WTC11 (cell line): ENCODE data around the gene SLC8A3. TPM values are rescaled to one million over a fixed set of nuclear protein-coding genes. Genes with fewer than 3 reads are reported as not detected.

Experiments
- ATAC-seq: fragments of 200-7000 bp; cut with Tn5 transposase; 2 replicates; pipeline ENCODE4 v1.10.0; 2021; ENCODE audit warnings: mild to moderate bottlenecking, moderate library complexity
- CTCF ChIA-PET: fragments of 300-600 bp; sonication (Branson Sonifier 250); formaldehyde crosslinking; loops from one replicate; lab custom pipeline; 2021; ENCODE audit warnings: antibody characterized with exemption; lab: Charles Lee
- POLR2A ChIA-PET: fragments of 350-600 bp; sonication (Branson Sonifier 250); formaldehyde crosslinking; loops from one replicate; lab custom pipeline; 2021; ENCODE audit warnings: antibody characterized with exemption; lab: Charles Lee
- DNase-seq: peaks from one replicate; pipeline ENCODE4 v3.0.0; 2021; ENCODE audit warnings: low spot score
- H3K27ac Mint-ChIP-seq: 2 replicates; pipeline ENCODE4 v1.8.0; 2021; ENCODE audit warnings: mixed read lengths
- H3K27me3 Mint-ChIP-seq: 2 replicates; pipeline ENCODE4 v1.8.0; 2021; ENCODE audit warnings: low read depth, mild to moderate bottlenecking, moderate library complexity, mixed read lengths
- H3K36me3 Mint-ChIP-seq: 2 replicates; pipeline ENCODE4 v1.8.0; 2021; ENCODE audit warnings: mixed read lengths
- H3K4me1 Mint-ChIP-seq: 2 replicates; pipeline ENCODE4 v1.8.0; 2022; ENCODE audit warnings: mixed read lengths
- H3K4me3 Mint-ChIP-seq: 2 replicates; pipeline ENCODE4 v1.8.0; 2021; ENCODE audit warnings: mild to moderate bottlenecking, moderate library complexity, mixed read lengths
- H3K9me3 Mint-ChIP-seq: 2 replicates; pipeline ENCODE4 v1.8.0; 2021; ENCODE audit warnings: mixed read lengths
- ATF1 ChIP-seq: sonication (generic); formaldehyde crosslinking; IDR thresholded peaks from 2 replicates; pipeline ENCODE4 v1.8.1; 2023; ENCODE audit warnings: mild to moderate bottlenecking, moderate library complexity, missing genetic modification reagents
- ELF4 ChIP-seq: sonication (generic); formaldehyde crosslinking; IDR thresholded peaks from 2 replicates; pipeline ENCODE4 v1.8.1; 2022; ENCODE audit warnings: low read depth, mild to moderate bottlenecking, moderate library complexity, missing genetic modification reagents
- IRF2 ChIP-seq: sonication (generic); formaldehyde crosslinking; IDR thresholded peaks from 2 replicates; pipeline ENCODE4 v1.8.0; 2022; ENCODE audit warnings: low read depth, missing genetic modification reagents, borderline replicate concordance
- MXD4 ChIP-seq: fragments of 250-450 bp; sonication (Bioruptor Pico); IDR thresholded peaks from 2 replicates; pipeline ENCODE4 v1.8.0; 2021; ENCODE audit warnings: mild to moderate bottlenecking, moderate library complexity, borderline replicate concordance
- NFATC4 ChIP-seq: fragments of 250-450 bp; sonication (Bioruptor Pico); IDR thresholded peaks from 2 replicates; pipeline ENCODE4 v1.9.0; 2021; ENCODE audit warnings: mild to moderate bottlenecking
- PRRX2 ChIP-seq: fragments of 250-450 bp; sonication (Bioruptor Pico); IDR thresholded peaks from 2 replicates; pipeline ENCODE4 v1.8.0; 2021; ENCODE audit warnings: mild to moderate bottlenecking
- SMAD4 ChIP-seq: sonication (generic); formaldehyde crosslinking; IDR thresholded peaks from 2 replicates; pipeline ENCODE4 v1.8.0; 2022; ENCODE audit warnings: mild to moderate bottlenecking, missing genetic modification reagents
- ZNF138 ChIP-seq: sonication (generic); formaldehyde crosslinking; conservative IDR thresholded peaks from 2 replicates; pipeline ENCODE4 v1.8.1; 2022; ENCODE audit warnings: mild to moderate bottlenecking, moderate library complexity, missing genetic modification reagents
- total RNA-seq: library from RNA; stranded (reverse); gene quantifications from 3 replicates; pipeline ENCODE4 v1.2.3, GENCODE V29; 2021
- TF ChIP-seq, protein P1 (sequence below): sonication (generic); formaldehyde crosslinking; IDR thresholded peaks from 2 replicates; pipeline ENCODE4 v1.8.0; 2022; ENCODE audit warnings: missing genetic modification reagents
- TF ChIP-seq, protein P2 (sequence below): sonication (generic); formaldehyde crosslinking; IDR thresholded peaks from 2 replicates; pipeline ENCODE4 v1.8.1; 2022; ENCODE audit warnings: mild to moderate bottlenecking, moderate library complexity, missing genetic modification reagents
- TF ChIP-seq, protein P3 (sequence below): sonication (generic); formaldehyde crosslinking; IDR thresholded peaks from 2 replicates; pipeline ENCODE4 v1.8.1; 2022; ENCODE audit warnings: mild to moderate bottlenecking, missing genetic modification reagents, moderate library complexity, borderline replicate concordance
- TF ChIP-seq, protein P4 (sequence below): fragments of 250-450 bp; sonication (Bioruptor Pico); IDR thresholded peaks from 2 replicates; pipeline ENCODE4 v1.8.0; 2021; ENCODE audit warnings: mild to moderate bottlenecking

SLC8A3 gene
- total RNA-seq, 1 experiment from 2014 or later = 0.63 TPM

DNA sequence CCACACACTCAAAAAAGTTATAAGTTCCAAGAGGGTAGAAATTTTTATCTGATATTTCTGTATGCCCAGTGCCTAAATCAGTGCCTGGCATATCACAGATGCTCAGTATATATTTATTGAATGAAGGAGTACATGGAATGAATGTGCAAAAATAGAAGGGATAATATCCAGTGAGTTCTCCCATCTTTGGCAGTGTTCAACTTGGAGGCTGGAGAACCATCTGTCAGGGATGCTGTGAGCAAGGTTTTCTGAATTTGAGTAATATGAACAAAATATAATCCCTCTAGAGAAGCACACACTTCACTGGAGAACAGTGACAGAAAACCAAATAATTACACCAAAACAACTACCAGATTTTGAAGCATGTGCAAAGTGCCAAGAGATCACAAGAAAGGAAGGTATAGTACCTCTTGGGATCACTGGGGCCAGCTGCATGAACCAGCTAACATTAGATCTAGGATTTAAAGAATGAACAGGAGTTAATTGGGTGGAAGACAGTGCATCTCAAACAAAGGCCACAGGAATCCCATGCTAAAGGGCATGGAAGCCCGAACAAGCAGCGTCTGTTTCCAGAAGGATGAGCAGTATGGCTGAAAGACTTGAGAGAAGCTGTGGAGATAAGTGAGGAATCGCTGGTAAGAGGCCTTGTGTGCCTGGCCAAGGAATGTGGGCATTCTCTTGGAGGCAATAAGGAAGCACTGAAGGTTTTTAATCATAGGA lies 11.5 kb downstream of the SLC8A3 start (continued):
- no peak for TF ChIP-seq ZNF138
- TF ChIP-seq, protein P1, sequence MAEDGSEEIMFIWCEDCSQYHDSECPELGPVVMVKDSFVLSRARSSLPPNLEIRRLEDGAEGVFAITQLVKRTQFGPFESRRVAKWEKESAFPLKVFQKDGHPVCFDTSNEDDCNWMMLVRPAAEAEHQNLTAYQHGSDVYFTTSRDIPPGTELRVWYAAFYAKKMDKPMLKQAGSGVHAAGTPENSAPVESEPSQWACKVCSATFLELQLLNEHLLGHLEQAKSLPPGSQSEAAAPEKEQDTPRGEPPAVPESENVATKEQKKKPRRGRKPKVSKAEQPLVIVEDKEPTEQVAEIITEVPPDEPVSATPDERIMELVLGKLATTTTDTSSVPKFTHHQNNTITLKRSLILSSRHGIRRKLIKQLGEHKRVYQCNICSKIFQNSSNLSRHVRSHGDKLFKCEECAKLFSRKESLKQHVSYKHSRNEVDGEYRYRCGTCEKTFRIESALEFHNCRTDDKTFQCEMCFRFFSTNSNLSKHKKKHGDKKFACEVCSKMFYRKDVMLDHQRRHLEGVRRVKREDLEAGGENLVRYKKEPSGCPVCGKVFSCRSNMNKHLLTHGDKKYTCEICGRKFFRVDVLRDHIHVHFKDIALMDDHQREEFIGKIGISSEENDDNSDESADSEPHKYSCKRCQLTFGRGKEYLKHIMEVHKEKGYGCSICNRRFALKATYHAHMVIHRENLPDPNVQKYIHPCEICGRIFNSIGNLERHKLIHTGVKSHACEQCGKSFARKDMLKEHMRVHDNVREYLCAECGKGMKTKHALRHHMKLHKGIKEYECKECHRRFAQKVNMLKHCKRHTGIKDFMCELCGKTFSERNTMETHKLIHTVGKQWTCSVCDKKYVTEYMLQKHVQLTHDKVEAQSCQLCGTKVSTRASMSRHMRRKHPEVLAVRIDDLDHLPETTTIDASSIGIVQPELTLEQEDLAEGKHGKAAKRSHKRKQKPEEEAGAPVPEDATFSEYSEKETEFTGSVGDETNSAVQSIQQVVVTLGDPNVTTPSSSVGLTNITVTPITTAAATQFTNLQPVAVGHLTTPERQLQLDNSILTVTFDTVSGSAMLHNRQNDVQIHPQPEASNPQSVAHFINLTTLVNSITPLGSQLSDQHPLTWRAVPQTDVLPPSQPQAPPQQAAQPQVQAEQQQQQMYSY (CRISPR knock-in tag) = no peak
- no peak for TF ChIP-seq SMAD4 (CRISPR knock-in tag)
- TF ChIP-seq, protein P2, sequence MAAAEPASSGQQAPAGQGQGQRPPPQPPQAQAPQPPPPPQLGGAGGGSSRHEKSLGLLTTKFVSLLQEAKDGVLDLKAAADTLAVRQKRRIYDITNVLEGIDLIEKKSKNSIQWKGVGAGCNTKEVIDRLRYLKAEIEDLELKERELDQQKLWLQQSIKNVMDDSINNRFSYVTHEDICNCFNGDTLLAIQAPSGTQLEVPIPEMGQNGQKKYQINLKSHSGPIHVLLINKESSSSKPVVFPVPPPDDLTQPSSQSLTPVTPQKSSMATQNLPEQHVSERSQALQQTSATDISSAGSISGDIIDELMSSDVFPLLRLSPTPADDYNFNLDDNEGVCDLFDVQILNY (CRISPR knock-in tag) = no peak
- TF ChIP-seq, all 79 proteins: peak for 0

DNA sequence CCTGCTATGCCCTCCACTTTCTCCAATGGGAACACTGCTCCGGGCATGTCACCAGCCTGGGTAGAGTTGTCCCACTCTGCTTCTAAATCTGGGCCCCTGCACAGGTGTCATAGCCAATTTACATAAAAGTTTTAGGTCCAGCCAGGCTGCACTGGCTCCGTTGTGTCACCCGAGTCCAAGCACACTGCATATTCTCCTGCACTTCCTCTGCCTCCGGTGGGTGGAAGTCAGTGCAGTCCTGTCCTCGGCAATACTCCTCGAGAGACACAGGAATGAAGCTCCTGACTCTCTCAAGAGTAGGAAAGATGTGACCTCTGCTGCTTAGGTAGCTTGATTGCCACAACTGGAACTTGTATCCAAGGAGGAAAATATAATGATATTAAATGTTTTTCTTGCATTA lies 15.2 kb downstream of the SLC8A3 start:
- Mint-ChIP-seq H3K4me1 (peaks cover 3% of the 10 kb centered on the region), H3K4me3 (no peak overlapping the region), H3K27ac (no peak overlapping the region), H3K9me3 (peaks cover 13% of the 10 kb centered on the region; the same call in 1 of the 2 replicates), H3K36me3 (no peaks in the 10 kb centered on the region), H3K27me3 (no peaks in the 10 kb centered on the region; the same call in none of the 2 replicates)
- ATAC-seq (no peak), DNase-seq (no peak)
- TF ChIP-seq ATF1 (CRISPR knock-in tag) (no peak), NFATC4 (no peak)
- TF ChIP-seq, protein P2 (CRISPR knock-in tag) = no peak
- POLR2A ChIA-PET = interaction anchor here (0.5 kb wide), 1 partner anchor 13 kb away, joined by 3 read pairs; no protein-coding TSS in a partner anchor
- CTCF ChIA-PET = no interaction called here

DNA sequence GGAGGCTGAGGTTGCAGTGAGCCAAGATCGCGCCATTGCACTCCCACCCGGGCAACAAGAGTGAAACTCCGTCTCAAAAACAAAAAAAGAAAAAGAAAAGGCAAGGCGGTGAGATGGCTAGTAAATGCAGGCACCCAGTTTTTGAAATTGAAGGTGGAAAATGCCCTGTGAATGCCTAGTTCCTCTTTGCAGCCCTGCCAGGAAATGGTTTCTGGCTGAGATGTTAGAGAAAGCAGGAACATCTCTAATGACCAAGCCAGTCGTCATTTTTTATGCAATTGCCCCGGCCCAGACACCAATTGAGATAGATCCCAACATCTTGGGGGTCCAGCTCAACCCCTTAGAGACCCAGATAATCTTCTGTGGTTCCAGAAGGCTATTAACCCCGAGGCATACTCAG lies 17.0 kb downstream of the SLC8A3 start:
- H3K27ac Mint-ChIP-seq = no peak overlapping the region
- no peaks in the 10 kb centered on the region for H3K4me1 Mint-ChIP-seq
- DNase-seq = no peak
- TF ChIP-seq, protein P1 (CRISPR knock-in tag) = no peak
- TF ChIP-seq PRRX2 (CRISPR knock-in tag) = no peak
- TF ChIP-seq ELF4 (CRISPR knock-in tag) = no peak
- TF ChIP-seq, protein P3, sequence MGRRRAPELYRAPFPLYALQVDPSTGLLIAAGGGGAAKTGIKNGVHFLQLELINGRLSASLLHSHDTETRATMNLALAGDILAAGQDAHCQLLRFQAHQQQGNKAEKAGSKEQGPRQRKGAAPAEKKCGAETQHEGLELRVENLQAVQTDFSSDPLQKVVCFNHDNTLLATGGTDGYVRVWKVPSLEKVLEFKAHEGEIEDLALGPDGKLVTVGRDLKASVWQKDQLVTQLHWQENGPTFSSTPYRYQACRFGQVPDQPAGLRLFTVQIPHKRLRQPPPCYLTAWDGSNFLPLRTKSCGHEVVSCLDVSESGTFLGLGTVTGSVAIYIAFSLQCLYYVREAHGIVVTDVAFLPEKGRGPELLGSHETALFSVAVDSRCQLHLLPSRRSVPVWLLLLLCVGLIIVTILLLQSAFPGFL (CRISPR knock-in tag) = no peak
- no peak for TF ChIP-seq IRF2 (CRISPR knock-in tag)
- TF ChIP-seq MXD4 (CRISPR knock-in tag) = no peak
- TF ChIP-seq, protein P4, sequence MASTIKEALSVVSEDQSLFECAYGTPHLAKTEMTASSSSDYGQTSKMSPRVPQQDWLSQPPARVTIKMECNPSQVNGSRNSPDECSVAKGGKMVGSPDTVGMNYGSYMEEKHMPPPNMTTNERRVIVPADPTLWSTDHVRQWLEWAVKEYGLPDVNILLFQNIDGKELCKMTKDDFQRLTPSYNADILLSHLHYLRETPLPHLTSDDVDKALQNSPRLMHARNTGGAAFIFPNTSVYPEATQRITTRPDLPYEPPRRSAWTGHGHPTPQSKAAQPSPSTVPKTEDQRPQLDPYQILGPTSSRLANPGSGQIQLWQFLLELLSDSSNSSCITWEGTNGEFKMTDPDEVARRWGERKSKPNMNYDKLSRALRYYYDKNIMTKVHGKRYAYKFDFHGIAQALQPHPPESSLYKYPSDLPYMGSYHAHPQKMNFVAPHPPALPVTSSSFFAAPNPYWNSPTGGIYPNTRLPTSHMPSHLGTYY (CRISPR knock-in tag) = no peak
- peaks cover 14% of the 10 kb centered on the region for H3K9me3 Mint-ChIP-seq
- no peaks in the 10 kb centered on the region for H3K36me3 Mint-ChIP-seq
- ChIA-PET POLR2A (no interaction called here), CTCF (no interaction called here)
- H3K27me3 Mint-ChIP-seq = no peaks in the 10 kb centered on the region; the same call in 1 of the 2 replicates
- H3K4me3 Mint-ChIP-seq = no peak overlapping the region
- ATAC-seq = no peak
